Measurements from ENCODE around the gene GPR42. TPM values are rescaled to one million over a fixed set of nuclear protein-coding genes. Genes with fewer than 3 reads are reported as not detected.

Gene GPR42
- total and polyA plus RNA-seq, 2 experiments from 2014 or later: not detected

DNA sequence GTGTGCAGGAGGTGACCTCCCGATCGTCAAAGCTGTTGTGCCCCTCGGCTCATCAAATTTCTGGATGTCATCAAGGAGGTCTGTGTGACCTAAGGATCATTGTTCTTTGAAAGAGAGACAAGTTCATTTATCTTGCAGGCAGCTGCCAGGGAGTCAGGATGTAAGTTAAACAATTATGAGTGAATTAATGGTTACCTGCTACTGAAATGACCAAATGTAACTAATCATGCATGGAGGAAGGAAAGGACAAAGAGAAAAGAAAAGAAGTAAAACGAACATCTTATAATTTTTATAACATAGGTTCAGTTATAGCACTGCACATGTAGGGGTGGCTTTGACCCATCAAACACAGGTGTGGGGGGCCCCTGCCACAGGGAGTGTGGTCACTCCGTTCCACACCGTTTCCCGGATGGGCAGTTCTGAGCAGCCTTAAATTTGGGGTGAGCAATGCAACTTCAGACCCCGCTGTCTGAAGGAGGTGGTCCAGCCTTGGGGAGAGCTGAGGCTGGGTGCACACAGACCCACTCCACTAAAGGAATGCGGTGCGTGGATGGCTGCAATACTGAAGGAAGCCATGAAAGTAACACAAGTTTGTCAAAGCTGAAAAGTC lies 36.6 kb upstream of the GPR42 start:
- Histone ChIP-seq H4K20me1 (ENCODE audit: insufficient read depth, poor library complexity, severe bottlenecking) (no peaks in the 10 kb centered on the region), H3K79me2 (no peaks in the 10 kb centered on the region), H3K36me3 (replicated peaks; ENCODE audit: insufficient read depth, low read depth) (no peaks in the 10 kb centered on the region), H3K27ac (no peak overlapping the region), H3K9me2 (replicated peaks; ENCODE audit: insufficient read depth) (no peaks in the 10 kb centered on the region), H3K4me1 (ENCODE audit: insufficient read depth) (no peaks in the 10 kb centered on the region), H3K9me3 (ENCODE audit: low read depth) (no peaks in the 10 kb centered on the region), H3K4me2 (no peak overlapping the region), H3K27me3 (no peaks in the 10 kb centered on the region), H3K4me3 (no peak overlapping the region), H2AFZ (no peak overlapping the region)
- TF ChIP-seq EZH2 (IDR thresholded peaks at IDR 0.05; ENCODE audit: borderline replicate concordance) (no peak), EZH2phosphoT487 (IDR thresholded peaks at IDR 0.05; ENCODE audit: low read depth, severe bottlenecking, unreplicated experiment) (no peak)
- TF ChIP-seq, protein P1, sequence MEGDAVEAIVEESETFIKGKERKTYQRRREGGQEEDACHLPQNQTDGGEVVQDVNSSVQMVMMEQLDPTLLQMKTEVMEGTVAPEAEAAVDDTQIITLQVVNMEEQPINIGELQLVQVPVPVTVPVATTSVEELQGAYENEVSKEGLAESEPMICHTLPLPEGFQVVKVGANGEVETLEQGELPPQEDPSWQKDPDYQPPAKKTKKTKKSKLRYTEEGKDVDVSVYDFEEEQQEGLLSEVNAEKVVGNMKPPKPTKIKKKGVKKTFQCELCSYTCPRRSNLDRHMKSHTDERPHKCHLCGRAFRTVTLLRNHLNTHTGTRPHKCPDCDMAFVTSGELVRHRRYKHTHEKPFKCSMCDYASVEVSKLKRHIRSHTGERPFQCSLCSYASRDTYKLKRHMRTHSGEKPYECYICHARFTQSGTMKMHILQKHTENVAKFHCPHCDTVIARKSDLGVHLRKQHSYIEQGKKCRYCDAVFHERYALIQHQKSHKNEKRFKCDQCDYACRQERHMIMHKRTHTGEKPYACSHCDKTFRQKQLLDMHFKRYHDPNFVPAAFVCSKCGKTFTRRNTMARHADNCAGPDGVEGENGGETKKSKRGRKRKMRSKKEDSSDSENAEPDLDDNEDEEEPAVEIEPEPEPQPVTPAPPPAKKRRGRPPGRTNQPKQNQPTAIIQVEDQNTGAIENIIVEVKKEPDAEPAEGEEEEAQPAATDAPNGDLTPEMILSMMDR (IDR thresholded peaks at IDR 0.05; ENCODE audit: poor library complexity): no peak
- DNase-seq (ENCODE audit: low spot score): no peak
- 84% methylated on average over 10 of the region's 10 CpGs for WGBS (ENCODE audit: low lambda C conversion rate, missing lambda C conversion rate)

DNA sequence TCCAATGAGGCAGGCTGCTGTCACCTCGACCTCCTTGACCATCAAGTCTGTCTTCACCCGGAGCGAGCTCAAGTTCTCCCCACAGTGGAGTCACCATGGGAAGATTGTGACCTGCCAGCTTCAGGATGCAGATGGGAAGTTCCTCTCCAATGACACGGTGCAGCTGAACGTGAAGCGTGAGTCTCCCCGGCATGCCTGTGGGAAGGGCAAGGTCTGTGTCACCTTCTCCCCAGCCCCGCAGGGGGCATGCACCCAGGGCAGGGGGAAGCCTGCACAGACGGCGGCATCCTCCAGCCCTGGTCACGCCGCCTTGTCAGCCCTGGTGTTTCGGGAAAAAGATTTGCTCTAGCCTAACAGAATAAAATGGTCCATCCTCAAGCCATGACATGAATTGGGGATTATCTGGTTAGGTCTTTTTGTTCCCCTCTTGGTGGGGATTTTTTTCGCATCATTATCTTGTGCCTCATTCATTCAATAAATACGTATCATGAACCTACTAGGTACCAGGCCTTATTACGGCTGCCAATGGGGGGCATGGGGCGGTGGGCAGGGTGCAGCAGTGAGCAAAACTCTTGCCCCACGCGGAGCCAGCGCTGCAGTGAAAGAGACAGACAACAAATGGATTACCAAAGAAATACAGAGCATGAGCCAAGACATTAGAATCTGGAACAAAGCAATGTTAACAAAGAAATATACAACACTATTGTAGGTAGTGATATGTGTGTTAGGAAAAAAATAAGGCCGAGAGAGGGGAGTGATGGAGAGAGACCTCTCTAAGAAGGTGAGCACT lies 34.5 kb upstream of the GPR42 start:
- Histone ChIP-seq H3K27me3 (no peaks in the 10 kb centered on the region), H4K20me1 (ENCODE audit: insufficient read depth, poor library complexity, severe bottlenecking) (no peaks in the 10 kb centered on the region), H3K4me2 (no peak overlapping the region), H3K9me3 (ENCODE audit: low read depth) (no peaks in the 10 kb centered on the region), H2AFZ (no peak overlapping the region), H3K4me3 (no peak overlapping the region), H3K79me2 (no peaks in the 10 kb centered on the region), H3K27ac (no peak overlapping the region), H3K9me2 (replicated peaks; ENCODE audit: insufficient read depth) (no peaks in the 10 kb centered on the region), H3K36me3 (replicated peaks; ENCODE audit: insufficient read depth, low read depth) (no peaks in the 10 kb centered on the region), H3K4me1 (ENCODE audit: insufficient read depth) (no peaks in the 10 kb centered on the region)
- WGBS (ENCODE audit: low lambda C conversion rate, missing lambda C conversion rate): 92% methylated on average over 21 of the region's 21 CpGs
- DNase-seq (ENCODE audit: low spot score): no peak
- TF ChIP-seq EZH2phosphoT487 (IDR thresholded peaks at IDR 0.05; ENCODE audit: low read depth, severe bottlenecking, unreplicated experiment) (no peak), EZH2 (IDR thresholded peaks at IDR 0.05; ENCODE audit: borderline replicate concordance) (no peak)
- TF ChIP-seq, protein P1 (IDR thresholded peaks at IDR 0.05; ENCODE audit: poor library complexity): no peak

DNA sequence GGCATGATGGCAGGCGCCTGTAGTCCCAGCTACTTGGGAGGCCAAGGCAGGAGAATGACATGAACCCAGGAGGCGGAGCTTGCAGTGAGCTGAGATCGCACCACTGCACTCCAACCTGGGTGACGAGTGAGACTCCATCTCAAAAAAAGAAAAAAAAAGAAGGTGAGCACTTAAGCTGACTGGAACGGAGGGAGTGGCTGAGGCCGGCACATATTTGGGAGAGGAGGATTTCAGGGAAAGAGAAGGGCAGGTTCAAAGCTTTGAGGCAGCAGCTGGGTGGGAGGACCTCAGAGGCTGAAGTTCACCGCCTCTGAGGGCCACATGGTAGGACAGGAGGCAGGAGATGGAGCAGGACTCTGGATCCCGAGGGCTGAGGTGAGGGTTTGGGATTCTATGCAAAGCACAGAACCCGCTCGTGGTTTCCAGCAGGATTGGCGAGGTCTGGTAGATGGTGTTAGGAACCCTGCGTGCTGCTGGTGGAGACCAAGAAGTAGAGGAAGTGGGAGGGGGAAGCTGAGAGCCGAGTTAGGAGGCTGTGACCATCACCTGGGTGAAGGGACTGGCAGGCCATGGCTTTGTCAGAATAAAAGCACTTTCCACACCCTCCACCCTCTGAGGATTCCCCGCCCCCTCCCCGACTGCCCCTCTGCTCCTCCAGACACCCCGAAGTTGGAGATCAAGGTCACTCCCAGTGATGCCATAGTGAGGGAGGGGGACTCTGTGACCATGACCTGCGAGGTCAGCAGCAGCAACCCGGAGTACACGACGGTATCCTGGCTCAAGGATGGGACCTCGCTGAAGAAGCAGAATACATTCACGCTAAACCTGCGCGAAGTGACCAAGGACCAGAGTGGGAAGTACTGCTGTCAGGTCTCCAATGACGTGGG lies 33.5 kb upstream of the GPR42 start:
- 88% methylated on average over 25 of the region's 25 CpGs for WGBS (ENCODE audit: low lambda C conversion rate, missing lambda C conversion rate)
- Histone ChIP-seq H3K27ac (no peak overlapping the region), H2AFZ (no peak overlapping the region), H4K20me1 (ENCODE audit: insufficient read depth, poor library complexity, severe bottlenecking) (no peaks in the 10 kb centered on the region), H3K36me3 (replicated peaks; ENCODE audit: insufficient read depth, low read depth) (no peaks in the 10 kb centered on the region), H3K4me1 (ENCODE audit: insufficient read depth) (no peaks in the 10 kb centered on the region), H3K27me3 (no peaks in the 10 kb centered on the region), H3K9me2 (replicated peaks; ENCODE audit: insufficient read depth) (no peaks in the 10 kb centered on the region), H3K4me3 (no peak overlapping the region), H3K79me2 (no peaks in the 10 kb centered on the region), H3K9me3 (ENCODE audit: low read depth) (no peaks in the 10 kb centered on the region), H3K4me2 (no peak overlapping the region)
- TF ChIP-seq EZH2phosphoT487 (IDR thresholded peaks at IDR 0.05; ENCODE audit: low read depth, severe bottlenecking, unreplicated experiment): no peak
- TF ChIP-seq, protein P1 (IDR thresholded peaks at IDR 0.05; ENCODE audit: poor library complexity): no peak
- no peak for TF ChIP-seq EZH2 (IDR thresholded peaks at IDR 0.05; ENCODE audit: borderline replicate concordance)
- no peak for DNase-seq (ENCODE audit: low spot score)

Measured in hepatocyte (in vitro differentiated cells).